Stimulated activated CD8-positive, alpha-beta memory T cell treated with anti-CD3 and anti-CD28 coated beads, Interleukin-7, amount 100 ng/mL, for 48 hours (primary cell): ENCODE measurements around the gene SLC43A3.

Source experiments
- DNase-seq, 2 donors: peaks; one replicate each; pipeline ENCODE4 v3.0.0-alpha.2; 2020; ENCODE audit warnings: low read depth in 1 of 2; ENCODE audit errors: extremely low read depth in 1 of 2

The SLC43A3 gene

GRCh38 chr11:57426929-57427726 is at the start of gene SLC43A3:
TSS of gene SLC43A3 (minus strand) at chr11:57427121. CDS start at chr11:57426172, 949 bp downstream.
- DNase-seq: peak; percentile 72 to 78

DNA sequence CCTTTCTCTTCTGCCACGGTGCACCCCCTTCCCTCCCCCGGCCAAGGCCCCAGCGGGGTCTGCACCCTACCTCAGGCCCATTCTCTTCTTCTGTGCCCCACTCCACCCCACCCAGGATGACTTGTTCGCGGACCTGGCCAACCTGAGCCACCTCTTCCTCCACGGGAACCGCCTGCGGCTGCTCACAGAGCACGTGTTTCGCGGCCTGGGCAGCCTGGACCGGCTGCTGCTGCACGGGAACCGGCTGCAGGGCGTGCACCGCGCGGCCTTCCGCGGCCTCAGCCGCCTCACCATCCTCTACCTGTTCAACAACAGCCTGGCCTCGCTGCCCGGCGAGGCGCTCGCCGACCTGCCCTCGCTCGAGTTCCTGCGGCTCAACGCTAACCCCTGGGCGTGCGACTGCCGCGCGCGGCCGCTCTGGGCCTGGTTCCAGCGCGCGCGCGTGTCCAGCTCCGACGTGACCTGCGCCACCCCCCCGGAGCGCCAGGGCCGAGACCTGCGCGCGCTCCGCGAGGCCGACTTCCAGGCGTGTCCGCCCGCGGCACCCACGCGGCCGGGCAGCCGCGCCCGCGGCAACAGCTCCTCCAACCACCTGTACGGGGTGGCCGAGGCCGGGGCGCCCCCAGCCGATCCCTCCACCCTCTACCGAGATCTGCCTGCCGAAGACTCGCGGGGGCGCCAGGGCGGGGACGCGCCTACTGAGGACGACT is 49.3 kb upstream of the SLC43A3 start:
- DNase-seq: no peak

- no peak for DNase-seq
Measured at GRCh38 chr11:57475671-57476046, 48.7 kb upstream of the SLC43A3 start.

GRCh38 chr11:57475191-57475590 is 48.3 kb upstream of the SLC43A3 start:
- no peak for DNase-seq

- DNase-seq: no peak
Measured at GRCh38 chr11:57474803-57475115, 47.8 kb upstream of the SLC43A3 start.

- DNase-seq: no peak
Measured at GRCh38 chr11:57474017-57474802, 47.3 kb upstream of the SLC43A3 start.

- DNase-seq: no peak
Measured at GRCh38 chr11:57473285-57473841, 46.4 kb upstream of the SLC43A3 start.

DNA sequence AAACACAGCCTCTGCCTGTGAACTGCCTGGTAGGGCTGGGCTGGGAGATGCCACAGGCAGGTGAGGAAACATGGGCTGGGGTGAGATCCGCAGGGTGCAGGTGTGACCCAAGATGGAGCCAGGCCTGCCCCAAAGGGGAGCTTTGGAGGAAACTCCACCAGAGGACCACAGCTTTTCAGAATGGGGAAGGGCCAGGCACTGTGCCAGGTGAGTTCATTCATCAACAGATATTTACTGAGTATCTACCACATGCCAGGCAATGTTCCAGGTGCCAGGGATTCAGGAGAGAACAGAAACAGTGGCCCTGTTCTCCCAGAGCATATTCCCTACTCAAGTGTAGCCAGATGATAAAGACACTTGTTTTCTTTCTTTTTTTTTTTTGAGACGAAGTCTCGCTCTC is 44.6 kb upstream of the SLC43A3 start:
- DNase-seq: no peak

DNA sequence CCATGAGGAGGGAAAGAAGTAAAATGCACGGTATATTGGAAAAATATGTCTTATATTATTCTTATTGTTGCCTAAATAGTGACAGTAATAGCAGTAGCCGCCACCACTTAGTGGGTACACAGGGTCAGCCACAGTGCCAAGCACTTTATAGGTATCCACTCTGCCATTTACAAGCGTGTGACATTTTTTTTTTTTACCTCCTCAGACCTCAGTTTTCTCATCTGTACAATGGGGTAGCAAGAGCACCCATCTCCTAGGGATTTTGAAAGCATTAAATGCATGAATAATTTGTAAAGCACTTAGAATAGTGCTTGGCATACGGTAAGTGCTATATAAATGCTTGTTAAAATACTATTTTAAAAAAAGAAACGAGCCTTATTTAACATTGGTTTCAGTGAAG is 42.3 kb upstream of the SLC43A3 start:
- no peak for DNase-seq

DNA sequence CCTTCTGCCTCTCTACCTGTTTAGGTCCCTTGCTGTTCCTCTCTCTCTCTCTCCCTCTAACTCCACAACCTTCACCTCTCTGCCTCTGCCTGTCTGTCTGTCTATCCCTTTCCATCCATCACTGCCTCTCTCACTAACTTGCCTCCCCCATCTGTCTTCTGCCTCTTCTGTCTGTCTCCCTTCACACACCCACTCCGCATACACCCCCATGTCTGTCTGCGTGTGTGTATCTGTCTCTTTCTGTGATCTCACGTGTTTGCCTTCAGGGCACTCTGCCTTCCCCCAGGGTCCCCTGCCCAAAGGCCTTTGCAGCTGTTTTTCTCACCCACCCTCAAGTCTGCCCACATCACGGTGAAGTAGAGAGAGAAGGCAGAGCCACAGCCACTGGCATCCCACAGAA is 41.4 kb upstream of the SLC43A3 start:
- no peak for DNase-seq

- no peak for DNase-seq
Measured at GRCh38 chr11:57467508-57468157, 40.7 kb upstream of the SLC43A3 start.

DNA sequence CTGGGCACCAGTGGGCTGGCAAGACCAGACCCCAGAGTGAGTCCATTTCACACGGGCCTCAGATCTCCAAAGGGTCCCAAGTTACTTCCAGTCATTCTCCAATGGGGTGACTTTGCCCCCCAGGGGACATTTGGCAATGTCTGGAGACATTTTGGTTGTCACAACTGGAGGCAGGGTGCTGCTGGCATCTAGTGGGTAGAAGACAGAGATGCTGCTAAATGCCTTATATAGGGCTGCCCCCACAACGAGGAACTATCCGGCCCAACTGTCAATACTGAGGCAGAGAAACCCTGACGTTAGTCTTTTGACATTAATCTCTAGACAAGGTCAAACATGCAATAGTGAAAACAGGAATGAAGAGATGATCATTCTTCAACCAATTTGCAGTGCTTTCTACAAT is 39.8 kb upstream of the SLC43A3 start:
- no peak for DNase-seq

- DNase-seq: no peak
Measured at GRCh38 chr11:57464539-57465181, 37.7 kb upstream of the SLC43A3 start.

- no peak for DNase-seq
Measured at GRCh38 chr11:57463671-57464538, 37.0 kb upstream of the SLC43A3 start.

DNA sequence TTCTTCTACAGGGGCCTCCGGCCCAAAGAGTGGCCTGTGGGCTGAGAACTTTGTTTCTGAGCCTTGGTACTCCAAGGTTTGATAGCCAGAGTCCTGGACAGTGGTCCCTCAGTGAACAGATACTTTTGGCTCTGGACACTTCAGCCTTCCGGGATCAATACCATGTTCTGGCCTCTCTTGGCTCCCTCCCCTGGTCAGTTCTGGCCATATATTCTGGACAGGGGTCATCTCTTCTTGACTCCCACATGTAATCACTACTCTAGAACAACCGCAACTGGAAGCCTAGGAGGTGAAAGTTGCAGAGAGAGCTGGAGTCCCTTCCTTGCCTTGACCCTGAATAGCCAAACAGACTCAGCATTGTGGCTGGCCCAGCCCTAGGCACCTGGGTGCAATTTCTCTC is 35.7 kb upstream of the SLC43A3 start:
- no peak for DNase-seq

DNA sequence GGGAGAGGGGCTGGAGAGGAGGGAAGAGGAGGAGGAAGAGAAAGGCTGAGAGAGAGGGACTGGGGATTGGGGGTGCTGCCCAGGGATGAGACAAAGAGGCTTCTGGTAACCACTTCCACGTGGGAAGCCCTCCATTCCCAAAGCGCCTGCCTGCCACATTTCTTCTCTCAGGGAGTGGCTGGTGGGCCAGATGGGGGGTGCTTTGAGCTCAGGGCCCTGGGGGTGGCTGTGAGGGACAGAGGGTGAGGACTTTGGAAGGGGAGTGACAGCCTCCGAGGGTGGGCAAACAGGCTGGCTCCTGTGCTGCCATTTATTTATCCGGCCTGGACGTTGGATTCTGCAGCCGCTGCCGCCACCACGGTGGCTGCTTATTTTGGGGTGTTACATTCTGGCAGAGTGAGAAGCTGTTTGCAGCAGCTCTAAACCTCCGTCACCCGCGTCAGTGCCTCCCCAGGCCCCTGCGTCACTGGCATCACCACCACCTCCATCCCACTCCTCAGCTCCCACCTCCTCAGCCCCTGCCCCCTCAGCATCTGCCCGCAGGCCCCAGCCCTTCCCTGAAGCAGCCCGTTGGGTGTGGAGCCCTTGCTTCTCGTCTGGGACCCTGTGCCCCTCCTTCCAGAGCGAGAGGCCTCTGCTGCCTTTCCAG is 35.0 kb upstream of the SLC43A3 start:
- no peak for DNase-seq

- no peak for DNase-seq
Measured at GRCh38 chr11:57460758-57461749, 34.1 kb upstream of the SLC43A3 start.
